IPS DF 4.7 (cell line): ENCODE results near the gene TGFBRAP1.

Experiments used
- DNase-seq: peaks from one replicate; pipeline ENCODE4 v3.0.0-alpha.2; 2013; ENCODE audit warnings: low spot score; ENCODE audit errors: extremely low read depth

The TGFBRAP1 gene

GRCh38 chr2:105238664-105239240 is 90.8 kb downstream of the TGFBRAP1 start:
- no peak for DNase-seq

GRCh38 chr2:105237045-105237765 is 92.3 kb downstream of the TGFBRAP1 start:
- no peak for DNase-seq

GRCh38 chr2:105236060-105236424 is 93.5 kb downstream of the TGFBRAP1 start:
- no peak for DNase-seq

GRCh38 chr2:105235388-105236059 is 94.0 kb downstream of the TGFBRAP1 start:
- peak; percentile 71 for DNase-seq

GRCh38 chr2:105231232-105231619 is 98.3 kb downstream of the TGFBRAP1 start:
- no peak for DNase-seq

GRCh38 chr2:105224444-105224843 is 105.1 kb downstream of the TGFBRAP1 start:
- DNase-seq: no peak

GRCh38 chr2:105220604-105221003 is 108.9 kb downstream of the TGFBRAP1 start:
- DNase-seq: no peak

GRCh38 chr2:105215586-105216192 is 113.8 kb downstream of the TGFBRAP1 start:
- DNase-seq: no peak
